Effector CD4-positive, alpha-beta T cell (primary cell): ENCODE measurements around the gene LYZL1. TPM values are rescaled to one million over a fixed set of nuclear protein-coding genes. Genes with fewer than 3 reads are reported as not detected.
"Not testable (repeated sequence)": the region's sequence is repeated elsewhere in the genome, so short reads cannot be mapped to it uniquely, and the experiment has no call there.

Experiments
- DNase-seq: peaks from one replicate; pipeline ENCODE4 v3.0.0-alpha.2; 2020
- total RNA-seq: gene quantifications from one replicate; lab custom pipeline; 2026; lab: John Stamatoyannopoulos, UW

Gene LYZL1
- not detected for total RNA-seq

- not testable (repeated sequence) for DNase-seq
These were observed at the start of gene LYZL1 for GRCh38 chr10:29288906-29289305. Gene LYZL1 (plus strand): TSS chr10:29289070. CDS start chr10:29291868, 2,798 bp downstream.

- DNase-seq = no peak
These were observed 49.0 kb upstream of the LYZL1 start for GRCh38 chr10:29239569-29240472.

GRCh38 chr10:29240986-29241660 is 47.7 kb upstream of the LYZL1 start:
- DNase-seq = no peak

- DNase-seq = no peak
These were observed 46.9 kb upstream of the LYZL1 start for GRCh38 chr10:29241925-29242324.

GRCh38 chr10:29243066-29243465 is 45.8 kb upstream of the LYZL1 start:
- no peak for DNase-seq

- no peak for DNase-seq
These were observed 45.1 kb upstream of the LYZL1 start for GRCh38 chr10:29243750-29244149.

- no peak for DNase-seq
These were observed 43.9 kb upstream of the LYZL1 start for GRCh38 chr10:29244978-29245377.

GRCh38 chr10:29245476-29245875 is 43.4 kb upstream of the LYZL1 start:
- DNase-seq = no peak

- no peak for DNase-seq
These were observed 42.4 kb upstream of the LYZL1 start for GRCh38 chr10:29246449-29246848.

- no peak for DNase-seq
These were observed 40.7 kb upstream of the LYZL1 start for GRCh38 chr10:29248158-29248557.

GRCh38 chr10:29249018-29249417 is 39.9 kb upstream of the LYZL1 start:
- DNase-seq = no peak

GRCh38 chr10:29250066-29250465 is 38.8 kb upstream of the LYZL1 start:
- no peak for DNase-seq

- DNase-seq = no peak
These were observed 35.8 kb upstream of the LYZL1 start for GRCh38 chr10:29252811-29253689.

GRCh38 chr10:29253690-29254029 is 35.2 kb upstream of the LYZL1 start:
- DNase-seq = no peak

GRCh38 chr10:29254123-29255046 is 34.5 kb upstream of the LYZL1 start:
- DNase-seq = no peak

- DNase-seq = no peak
These were observed 33.8 kb upstream of the LYZL1 start for GRCh38 chr10:29255104-29255503.

- DNase-seq = no peak
These were observed 32.9 kb upstream of the LYZL1 start for GRCh38 chr10:29256019-29256418.

- no peak for DNase-seq
These were observed 32.3 kb upstream of the LYZL1 start for GRCh38 chr10:29256586-29256985.

GRCh38 chr10:29257106-29257783 is 31.6 kb upstream of the LYZL1 start:
- DNase-seq = no peak

GRCh38 chr10:29257784-29258135 is 31.1 kb upstream of the LYZL1 start:
- DNase-seq = no peak

- no peak for DNase-seq
These were observed 29.4 kb upstream of the LYZL1 start for GRCh38 chr10:29259498-29259897.

GRCh38 chr10:29263506-29263905 is 25.4 kb upstream of the LYZL1 start:
- no peak for DNase-seq
